Measurements from ENCODE around the gene EIF2B4. TPM values are rescaled to one million over a fixed set of nuclear protein-coding genes. Genes with fewer than 3 reads are reported as not detected.

EIF2B4 gene
- total and polyA plus RNA-seq, 2 of the 13 experiments (the other 11 are each of a cell fraction or from before 2014, with no cell fraction given) = 91.5 to 96.4 TPM

DNA sequence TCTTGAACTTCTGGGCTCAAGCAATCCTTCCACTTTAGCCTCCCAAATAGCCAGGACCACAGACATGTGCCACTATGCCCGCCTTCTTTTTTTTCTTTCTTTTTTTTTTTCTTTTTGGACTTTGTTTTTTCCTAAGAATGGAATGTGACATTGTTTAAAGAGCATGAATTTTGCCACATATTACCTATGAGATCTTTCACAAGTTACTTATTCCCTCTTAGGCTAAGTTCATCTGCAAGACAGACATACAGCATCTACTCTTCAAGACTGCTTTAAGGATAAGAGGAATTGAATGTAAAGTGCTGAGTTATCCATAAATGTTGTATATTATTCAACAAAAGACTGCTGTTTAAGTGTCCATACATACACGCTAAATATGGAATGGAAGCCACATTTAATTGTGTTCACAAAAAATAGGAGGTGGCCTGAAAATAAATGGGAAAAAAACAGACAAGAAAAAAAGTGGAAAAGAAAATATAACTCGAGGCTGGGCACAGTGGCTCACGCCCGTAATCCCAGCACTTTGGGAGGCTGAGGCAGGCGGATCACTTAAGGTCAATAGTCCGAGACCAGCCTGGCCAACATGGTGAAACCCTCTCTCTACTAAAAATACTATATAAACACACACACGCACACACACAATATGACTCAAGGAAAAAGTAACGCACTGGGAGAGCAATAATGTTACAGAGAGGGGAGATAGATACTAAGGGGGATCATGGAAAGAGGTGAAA, 42.4 kb upstream of the EIF2B4 start (continued):
- peak; percentile 92 for TF ChIP-seq ASH2L (IDR thresholded peaks at IDR 0.05; ENCODE audit: insufficient read length, low read depth, low read length)
- TF ChIP-seq DRAP1 (CRISPR knock-in tag; IDR thresholded peaks at IDR 0.05) = peak; percentile 39; the same call in 1 of the 2 replicates
- TF ChIP-seq ZNF24 (IDR thresholded peaks at IDR 0.05) = no peak
- 0 out of 2 replicates have a peak, but pooled peaks have one; percentile 60 for TF ChIP-seq ZNF792 (CRISPR knock-in tag; IDR thresholded peaks at IDR 0.05)
- TF ChIP-seq DMAP1 (CRISPR knock-in tag; IDR thresholded peaks at IDR 0.05) = peak; percentile 61; the same call in 1 of the 2 replicates
- TF ChIP-seq POLR2AphosphoS5 (IDR thresholded peaks at IDR 0.05; ENCODE audit: low read depth, low read length) = peak; percentile 41
- TF ChIP-seq RXRA (CRISPR knock-in tag; IDR thresholded peaks at IDR 0.05) = peak; percentile 60; the same call in 1 of the 2 replicates
- TF ChIP-seq, protein P1, sequence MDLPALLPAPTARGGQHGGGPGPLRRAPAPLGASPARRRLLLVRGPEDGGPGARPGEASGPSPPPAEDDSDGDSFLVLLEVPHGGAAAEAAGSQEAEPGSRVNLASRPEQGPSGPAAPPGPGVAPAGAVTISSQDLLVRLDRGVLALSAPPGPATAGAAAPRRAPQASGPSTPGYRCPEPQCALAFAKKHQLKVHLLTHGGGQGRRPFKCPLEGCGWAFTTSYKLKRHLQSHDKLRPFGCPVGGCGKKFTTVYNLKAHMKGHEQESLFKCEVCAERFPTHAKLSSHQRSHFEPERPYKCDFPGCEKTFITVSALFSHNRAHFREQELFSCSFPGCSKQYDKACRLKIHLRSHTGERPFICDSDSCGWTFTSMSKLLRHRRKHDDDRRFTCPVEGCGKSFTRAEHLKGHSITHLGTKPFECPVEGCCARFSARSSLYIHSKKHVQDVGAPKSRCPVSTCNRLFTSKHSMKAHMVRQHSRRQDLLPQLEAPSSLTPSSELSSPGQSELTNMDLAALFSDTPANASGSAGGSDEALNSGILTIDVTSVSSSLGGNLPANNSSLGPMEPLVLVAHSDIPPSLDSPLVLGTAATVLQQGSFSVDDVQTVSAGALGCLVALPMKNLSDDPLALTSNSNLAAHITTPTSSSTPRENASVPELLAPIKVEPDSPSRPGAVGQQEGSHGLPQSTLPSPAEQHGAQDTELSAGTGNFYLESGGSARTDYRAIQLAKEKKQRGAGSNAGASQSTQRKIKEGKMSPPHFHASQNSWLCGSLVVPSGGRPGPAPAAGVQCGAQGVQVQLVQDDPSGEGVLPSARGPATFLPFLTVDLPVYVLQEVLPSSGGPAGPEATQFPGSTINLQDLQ (CRISPR knock-in tag; IDR thresholded peaks at IDR 0.05) = no peak
- no peak for TF ChIP-seq ZNF776 (CRISPR knock-in tag; IDR thresholded peaks at IDR 0.05)
- TF ChIP-seq ZNF644 (CRISPR knock-in tag; IDR thresholded peaks at IDR 0.05; ENCODE audit: low read depth) = peak; percentile 70; the same call in 1 of the 2 replicates
- TF ChIP-seq ZGPAT (CRISPR knock-in tag; IDR thresholded peaks at IDR 0.05) = 0 out of 2 replicates have a peak, but pooled peaks have one; percentile 43
- TF ChIP-seq SKI (IDR thresholded peaks at IDR 0.05; ENCODE audit: partially characterized antibody) = peak; percentile 67
- TF ChIP-seq EP300 (IDR thresholded peaks at IDR 0.05; ENCODE audit: low read depth in 2 of 2, low read length in 2 of 2) = peak; percentile 38 to 39; a peak in 2 of 4 replicates
- TF ChIP-seq EP300 (CRISPR knock-in tag; IDR thresholded peaks at IDR 0.05; ENCODE audit: borderline replicate concordance) = no peak
- no peak for TF ChIP-seq MYNN (CRISPR knock-in tag; IDR thresholded peaks at IDR 0.05; ENCODE audit: low read depth)
- no peak for TF ChIP-seq ZNF264 (CRISPR knock-in tag; IDR thresholded peaks at IDR 0.05)
- TF ChIP-seq, protein P2, sequence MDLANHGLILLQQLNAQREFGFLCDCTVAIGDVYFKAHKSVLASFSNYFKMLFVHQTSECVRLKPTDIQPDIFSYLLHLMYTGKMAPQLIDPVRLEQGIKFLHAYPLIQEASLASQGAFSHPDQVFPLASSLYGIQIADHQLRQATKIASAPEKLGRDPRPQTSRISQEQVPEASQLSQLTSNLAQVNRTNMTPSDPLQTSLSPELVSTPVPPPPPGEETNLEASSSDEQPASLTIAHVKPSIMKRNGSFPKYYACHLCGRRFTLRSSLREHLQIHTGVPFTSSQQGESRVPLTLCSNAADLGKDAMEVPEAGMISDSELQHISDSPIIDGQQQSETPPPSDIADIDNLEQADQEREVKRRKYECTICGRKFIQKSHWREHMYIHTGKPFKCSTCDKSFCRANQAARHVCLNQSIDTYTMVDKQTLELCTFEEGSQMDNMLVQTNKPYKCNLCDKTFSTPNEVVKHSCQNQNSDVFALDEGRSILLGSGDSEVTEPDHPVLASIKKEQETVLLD (CRISPR knock-in tag; IDR thresholded peaks at IDR 0.05; ENCODE audit: low read depth) = no peak
- TF ChIP-seq PRPF4 (IDR thresholded peaks at IDR 0.05; ENCODE audit: low read depth, low read length, poor library complexity, severe bottlenecking) = no peak
- peak; percentile 38; the same call in 1 of the 2 replicates for TF ChIP-seq MIXL1 (CRISPR knock-in tag; IDR thresholded peaks at IDR 0.05)
- no peak for TF ChIP-seq CREB1 (IDR thresholded peaks at IDR 0.05)
- TF ChIP-seq CREB1 (CRISPR knock-in tag; IDR thresholded peaks at IDR 0.05) = peak; percentile 52; the same call in 1 of the 2 replicates
- 0 out of 2 replicates have a peak, but pooled peaks have one; percentile 9 for TF ChIP-seq YEATS2 (CRISPR knock-in tag; IDR thresholded peaks at IDR 0.05; ENCODE audit: borderline replicate concordance)
- peak; percentile 30; the same call in 1 of the 2 replicates for TF ChIP-seq FOSL2 (CRISPR knock-in tag; IDR thresholded peaks at IDR 0.05)
- TF ChIP-seq SOX13 (IDR thresholded peaks at IDR 0.05) = no peak
- peak in 1 of 2 experiments; percentile 28; a peak in 1 of 4 replicates for TF ChIP-seq SOX13 (CRISPR knock-in tag; conservative IDR thresholded peaks at IDR 0.05 in 1 of 2, IDR thresholded peaks at IDR 0.05 in 1 of 2)
- TF ChIP-seq POGZ (CRISPR knock-in tag; IDR thresholded peaks at IDR 0.05) = peak; percentile 13; the same call in 1 of the 2 replicates
